Measurements from ENCODE around the gene LRRC34.

- TF ChIP-seq TSHZ2 (CRISPR knock-in tag; IDR thresholded peaks at IDR 0.05) (no peak), CSRNP3 (CRISPR knock-in tag; IDR thresholded peaks at IDR 0.05) (no peak), ZNF565 (CRISPR knock-in tag; conservative IDR thresholded peaks at IDR 0.05; ENCODE audit: low read depth) (no peak), CSDC2 (CRISPR knock-in tag; IDR thresholded peaks at IDR 0.05) (no peak), SNAI2 (CRISPR knock-in tag; IDR thresholded peaks at IDR 0.05) (no peak), OSR1 (CRISPR knock-in tag; IDR thresholded peaks at IDR 0.05) (no peak)
Observed at GRCh38 chr3:169809230-169809795, 3.4 kb downstream of the LRRC34 start.

Measured in SK-N-SH treated with all-trans-retinoic acid at 6 μM for 48 hours (cell line).